Measurements from ENCODE around the gene FHIT.

The FHIT gene

GRCh38 chr3:60651799-60652198 lies 599.5 kb downstream of the FHIT start:
- TF ChIP-seq, protein P1, sequence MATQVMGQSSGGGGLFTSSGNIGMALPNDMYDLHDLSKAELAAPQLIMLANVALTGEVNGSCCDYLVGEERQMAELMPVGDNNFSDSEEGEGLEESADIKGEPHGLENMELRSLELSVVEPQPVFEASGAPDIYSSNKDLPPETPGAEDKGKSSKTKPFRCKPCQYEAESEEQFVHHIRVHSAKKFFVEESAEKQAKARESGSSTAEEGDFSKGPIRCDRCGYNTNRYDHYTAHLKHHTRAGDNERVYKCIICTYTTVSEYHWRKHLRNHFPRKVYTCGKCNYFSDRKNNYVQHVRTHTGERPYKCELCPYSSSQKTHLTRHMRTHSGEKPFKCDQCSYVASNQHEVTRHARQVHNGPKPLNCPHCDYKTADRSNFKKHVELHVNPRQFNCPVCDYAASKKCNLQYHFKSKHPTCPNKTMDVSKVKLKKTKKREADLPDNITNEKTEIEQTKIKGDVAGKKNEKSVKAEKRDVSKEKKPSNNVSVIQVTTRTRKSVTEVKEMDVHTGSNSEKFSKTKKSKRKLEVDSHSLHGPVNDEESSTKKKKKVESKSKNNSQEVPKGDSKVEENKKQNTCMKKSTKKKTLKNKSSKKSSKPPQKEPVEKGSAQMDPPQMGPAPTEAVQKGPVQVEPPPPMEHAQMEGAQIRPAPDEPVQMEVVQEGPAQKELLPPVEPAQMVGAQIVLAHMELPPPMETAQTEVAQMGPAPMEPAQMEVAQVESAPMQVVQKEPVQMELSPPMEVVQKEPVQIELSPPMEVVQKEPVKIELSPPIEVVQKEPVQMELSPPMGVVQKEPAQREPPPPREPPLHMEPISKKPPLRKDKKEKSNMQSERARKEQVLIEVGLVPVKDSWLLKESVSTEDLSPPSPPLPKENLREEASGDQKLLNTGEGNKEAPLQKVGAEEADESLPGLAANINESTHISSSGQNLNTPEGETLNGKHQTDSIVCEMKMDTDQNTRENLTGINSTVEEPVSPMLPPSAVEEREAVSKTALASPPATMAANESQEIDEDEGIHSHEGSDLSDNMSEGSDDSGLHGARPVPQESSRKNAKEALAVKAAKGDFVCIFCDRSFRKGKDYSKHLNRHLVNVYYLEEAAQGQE (IDR thresholded peaks at IDR 0.05; ENCODE audit: insufficient read depth in 1 of 2, low read depth in 2 of 2, low read length in 2 of 2): no peak
- TF ChIP-seq POLR2AphosphoS5 (IDR thresholded peaks at IDR 0.05; ENCODE audit: low read depth, low read length): no peak
- no peak for TF ChIP-seq TAF1 (IDR thresholded peaks at IDR 0.05; ENCODE audit: borderline replicate concordance, insufficient read depth, low read length)
- no peak for TF ChIP-seq SIN3A (IDR thresholded peaks at IDR 0.05; ENCODE audit: borderline replicate concordance, insufficient read depth, low read length)
- no peak for TF ChIP-seq FOXP2 (optimal IDR thresholded peaks at IDR 0.05; ENCODE audit: borderline replicate concordance, extremely low read depth, extremely low read length, insufficient read depth)

- no peak for TF ChIP-seq SIN3A (IDR thresholded peaks at IDR 0.05; ENCODE audit: borderline replicate concordance, insufficient read depth, low read length)
- no peak for TF ChIP-seq TAF1 (IDR thresholded peaks at IDR 0.05; ENCODE audit: borderline replicate concordance, insufficient read depth, low read length)
- TF ChIP-seq, protein P1 (IDR thresholded peaks at IDR 0.05; ENCODE audit: insufficient read depth in 1 of 2, low read depth in 2 of 2, low read length in 2 of 2): no peak
- TF ChIP-seq POLR2AphosphoS5 (IDR thresholded peaks at IDR 0.05; ENCODE audit: low read depth, low read length): no peak
- no peak for TF ChIP-seq FOXP2 (optimal IDR thresholded peaks at IDR 0.05; ENCODE audit: borderline replicate concordance, extremely low read depth, extremely low read length, insufficient read depth)
Observed at GRCh38 chr3:60650171-60650570, 601.1 kb downstream of the FHIT start.

- TF ChIP-seq TAF1 (IDR thresholded peaks at IDR 0.05; ENCODE audit: borderline replicate concordance, insufficient read depth, low read length): no peak
- no peak for TF ChIP-seq FOXP2 (optimal IDR thresholded peaks at IDR 0.05; ENCODE audit: borderline replicate concordance, extremely low read depth, extremely low read length, insufficient read depth)
- no peak for TF ChIP-seq SIN3A (IDR thresholded peaks at IDR 0.05; ENCODE audit: borderline replicate concordance, insufficient read depth, low read length)
- TF ChIP-seq POLR2AphosphoS5 (IDR thresholded peaks at IDR 0.05; ENCODE audit: low read depth, low read length): no peak
- TF ChIP-seq, protein P1 (IDR thresholded peaks at IDR 0.05; ENCODE audit: insufficient read depth in 1 of 2, low read depth in 2 of 2, low read length in 2 of 2): no peak
Observed at GRCh38 chr3:60645801-60646200, 605.5 kb downstream of the FHIT start.

DNA sequence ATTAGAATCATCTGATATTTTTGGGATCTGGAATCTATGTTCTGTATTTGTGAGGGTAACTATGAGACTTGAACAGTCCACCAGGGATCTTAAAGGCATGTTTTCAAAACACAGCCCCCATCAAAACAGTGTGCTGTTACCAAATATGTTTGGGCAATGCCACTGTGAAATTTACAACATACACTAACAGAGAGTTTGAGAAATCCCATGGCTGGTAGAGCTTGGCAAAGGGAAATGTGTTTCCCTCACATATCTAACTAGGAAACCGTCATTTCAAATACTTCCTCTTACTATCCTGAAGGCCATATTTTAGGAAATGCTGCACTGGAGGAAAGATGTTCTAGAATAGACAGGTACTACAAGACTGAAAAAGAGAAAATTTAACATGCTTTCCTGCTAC lies 607.4 kb downstream of the FHIT start:
- TF ChIP-seq POLR2AphosphoS5 (IDR thresholded peaks at IDR 0.05; ENCODE audit: low read depth, low read length) (no peak), TAF1 (IDR thresholded peaks at IDR 0.05; ENCODE audit: borderline replicate concordance, insufficient read depth, low read length) (no peak), FOXP2 (optimal IDR thresholded peaks at IDR 0.05; ENCODE audit: borderline replicate concordance, extremely low read depth, extremely low read length, insufficient read depth) (no peak), SIN3A (IDR thresholded peaks at IDR 0.05; ENCODE audit: borderline replicate concordance, insufficient read depth, low read length) (no peak)
- TF ChIP-seq, protein P1 (IDR thresholded peaks at IDR 0.05; ENCODE audit: insufficient read depth in 1 of 2, low read depth in 2 of 2, low read length in 2 of 2): no peak

GRCh38 chr3:60641354-60641753 lies 609.9 kb downstream of the FHIT start:
- TF ChIP-seq SIN3A (IDR thresholded peaks at IDR 0.05; ENCODE audit: borderline replicate concordance, insufficient read depth, low read length): no peak
- TF ChIP-seq, protein P1 (IDR thresholded peaks at IDR 0.05; ENCODE audit: insufficient read depth in 1 of 2, low read depth in 2 of 2, low read length in 2 of 2): no peak
- no peak for TF ChIP-seq FOXP2 (optimal IDR thresholded peaks at IDR 0.05; ENCODE audit: borderline replicate concordance, extremely low read depth, extremely low read length, insufficient read depth)
- TF ChIP-seq POLR2AphosphoS5 (IDR thresholded peaks at IDR 0.05; ENCODE audit: low read depth, low read length): no peak
- no peak for TF ChIP-seq TAF1 (IDR thresholded peaks at IDR 0.05; ENCODE audit: borderline replicate concordance, insufficient read depth, low read length)
